ENCODE data around the gene TTC34. TPM values are rescaled to one million over a fixed set of nuclear protein-coding genes. Genes with fewer than 3 reads are reported as not detected.
A peak's percentile ranks its signal among the peaks of the same experiment; 100 is the strongest.

Gene TTC34
- total RNA-seq, 1 donor from 2014 or later, result 1.8 TPM

- Mint-ChIP-seq H3K27me3 (ENCODE audit: insufficient read depth) (no peaks in the 10 kb centered on the region), H3K36me3 (ENCODE audit: low read depth) (peaks cover 1% of the 10 kb centered on the region), H3K27ac (no peak overlapping the region), H3K4me1 (ENCODE audit: low read depth) (no peaks in the 10 kb centered on the region), H3K9me3 (peaks cover 14% of the 10 kb centered on the region), H3K4me3 (no peak overlapping the region)
- intact Hi-C loops (cut with micrococcal nuclease), result no loop called here
- no peak for DNase-seq (ENCODE audit: low spot score)
These were observed 163.9 kb downstream of the TTC34 start for GRCh38 chr1:2637442-2638145.

- intact Hi-C loops (cut with micrococcal nuclease), result no loop called here
- H3K4me3 Mint-ChIP-seq, result no peak overlapping the region
- H3K27ac Mint-ChIP-seq, result peak overlapping the region; percentile 71
- H3K27me3 Mint-ChIP-seq (ENCODE audit: insufficient read depth), result no peaks in the 10 kb centered on the region
- DNase-seq (ENCODE audit: low spot score), result no peak
- H3K4me1 Mint-ChIP-seq (ENCODE audit: low read depth), result no peaks in the 10 kb centered on the region
- H3K36me3 Mint-ChIP-seq (ENCODE audit: low read depth), result peaks cover 1% of the 10 kb centered on the region
- peaks cover 14% of the 10 kb centered on the region for H3K9me3 Mint-ChIP-seq
These were observed 164.8 kb downstream of the TTC34 start for GRCh38 chr1:2636733-2637132.

- Mint-ChIP-seq H3K9me3 (peaks cover 19% of the 10 kb centered on the region), H3K4me1 (ENCODE audit: low read depth) (no peaks in the 10 kb centered on the region), H3K27ac (no peak overlapping the region), H3K36me3 (ENCODE audit: low read depth) (peaks cover 1% of the 10 kb centered on the region), H3K4me3 (no peak overlapping the region), H3K27me3 (ENCODE audit: insufficient read depth) (peaks cover 6% of the 10 kb centered on the region)
- no peak for DNase-seq (ENCODE audit: low spot score)
- intact Hi-C loops (cut with micrococcal nuclease), result no loop called here
These were observed 166.0 kb downstream of the TTC34 start for GRCh38 chr1:2635361-2636010.

GRCh38 chr1:2633936-2634491 lies 167.5 kb downstream of the TTC34 start:
- DNase-seq (ENCODE audit: low spot score), result no peak
- intact Hi-C loops (cut with micrococcal nuclease), result no loop called here
- H3K4me3 Mint-ChIP-seq, result no peak overlapping the region
- peaks cover 1% of the 10 kb centered on the region for H3K36me3 Mint-ChIP-seq (ENCODE audit: low read depth)
- H3K4me1 Mint-ChIP-seq (ENCODE audit: low read depth), result no peaks in the 10 kb centered on the region
- H3K9me3 Mint-ChIP-seq, result peaks cover 22% of the 10 kb centered on the region
- no peak overlapping the region for H3K27ac Mint-ChIP-seq
- H3K27me3 Mint-ChIP-seq (ENCODE audit: insufficient read depth), result peaks cover 16% of the 10 kb centered on the region

GRCh38 chr1:2633366-2633935 lies 168.0 kb downstream of the TTC34 start:
- Mint-ChIP-seq H3K9me3 (peaks cover 22% of the 10 kb centered on the region), H3K4me3 (no peak overlapping the region), H3K4me1 (ENCODE audit: low read depth) (no peaks in the 10 kb centered on the region), H3K27ac (no peak overlapping the region), H3K27me3 (ENCODE audit: insufficient read depth) (peaks cover 16% of the 10 kb centered on the region), H3K36me3 (ENCODE audit: low read depth) (peaks cover 1% of the 10 kb centered on the region)
- intact Hi-C loops (cut with micrococcal nuclease), result no loop called here
- no peak for DNase-seq (ENCODE audit: low spot score)

- no peak for DNase-seq (ENCODE audit: low spot score)
- Mint-ChIP-seq H3K27me3 (ENCODE audit: insufficient read depth) (peaks cover 16% of the 10 kb centered on the region), H3K4me1 (ENCODE audit: low read depth) (no peaks in the 10 kb centered on the region), H3K27ac (no peak within 1 kb of the TSS), H3K36me3 (ENCODE audit: low read depth) (peaks cover 1% of the 10 kb centered on the region), H3K4me3 (no peak within 1 kb of the TSS), H3K9me3 (peaks cover 22% of the 10 kb centered on the region)
- intact Hi-C loops (cut with micrococcal nuclease), result no loop called here
These were observed 168.7 kb downstream of the TTC34 start, which contains the start of gene MMEL1 for GRCh38 chr1:2632561-2633361. MMEL1 (minus strand) TSS chr1:2633016; CDS start chr1:2629484, 3,532 bp downstream.

GRCh38 chr1:2632051-2632430 lies 169.5 kb downstream of the TTC34 start:
- H3K4me3 Mint-ChIP-seq, result no peak overlapping the region
- intact Hi-C loops (cut with micrococcal nuclease), result no loop called here
- H3K4me1 Mint-ChIP-seq (ENCODE audit: low read depth), result no peaks in the 10 kb centered on the region
- H3K9me3 Mint-ChIP-seq, result peaks cover 18% of the 10 kb centered on the region
- H3K27me3 Mint-ChIP-seq (ENCODE audit: insufficient read depth), result peaks cover 23% of the 10 kb centered on the region
- DNase-seq (ENCODE audit: low spot score), result no peak
- H3K36me3 Mint-ChIP-seq (ENCODE audit: low read depth), result peaks cover 1% of the 10 kb centered on the region
- no peak overlapping the region for H3K27ac Mint-ChIP-seq

- H3K27ac Mint-ChIP-seq, result no peak overlapping the region
- peaks cover 13% of the 10 kb centered on the region for H3K9me3 Mint-ChIP-seq
- no peaks in the 10 kb centered on the region for H3K36me3 Mint-ChIP-seq (ENCODE audit: low read depth)
- H3K27me3 Mint-ChIP-seq (ENCODE audit: insufficient read depth), result peaks cover 27% of the 10 kb centered on the region
- intact Hi-C loops (cut with micrococcal nuclease), result no loop called here
- H3K4me3 Mint-ChIP-seq, result no peak overlapping the region
- H3K4me1 Mint-ChIP-seq (ENCODE audit: low read depth), result no peaks in the 10 kb centered on the region
- no peak for DNase-seq (ENCODE audit: low spot score)
These were observed 170.1 kb downstream of the TTC34 start for GRCh38 chr1:2631136-2632050.

GRCh38 chr1:2630498-2631135 lies 170.9 kb downstream of the TTC34 start:
- intact Hi-C loops (cut with micrococcal nuclease), result no loop called here
- Mint-ChIP-seq H3K4me3 (no peak overlapping the region), H3K27ac (no peak overlapping the region), H3K36me3 (ENCODE audit: low read depth) (no peaks in the 10 kb centered on the region), H3K4me1 (ENCODE audit: low read depth) (no peaks in the 10 kb centered on the region), H3K9me3 (peaks cover 8% of the 10 kb centered on the region), H3K27me3 (ENCODE audit: insufficient read depth) (peaks cover 32% of the 10 kb centered on the region)
- no peak for DNase-seq (ENCODE audit: low spot score)

- intact Hi-C loops (cut with micrococcal nuclease), result no loop called here
- H3K9me3 Mint-ChIP-seq, result peaks cover 8% of the 10 kb centered on the region
- H3K27me3 Mint-ChIP-seq (ENCODE audit: insufficient read depth), result peaks cover 32% of the 10 kb centered on the region
These were observed 171.6 kb downstream of the TTC34 start for GRCh38 chr1:2629627-2630497.

More at GRCh38 chr1:2629627-2630497, 171.6 kb downstream of the TTC34 start:
- H3K4me3 Mint-ChIP-seq, result no peak overlapping the region
- H3K27ac Mint-ChIP-seq, result no peak overlapping the region
- no peaks in the 10 kb centered on the region for H3K4me1 Mint-ChIP-seq (ENCODE audit: low read depth)
- no peaks in the 10 kb centered on the region for H3K36me3 Mint-ChIP-seq (ENCODE audit: low read depth)
- DNase-seq (ENCODE audit: low spot score), result no peak
